Stomach smooth muscle (tissue), 2 donors: ENCODE data around the gene GSTK1.
"Not testable (repeated sequence)": the region's sequence is repeated elsewhere in the genome, so short reads cannot be mapped to it uniquely, and the experiment has no call there.

Experiments
- H3K27ac ChIP-seq: one replicate; pipeline ENCODE4 v1.7.0; 2013; ENCODE audit warnings: mild to moderate bottlenecking, low read length, inconsistent platforms
- H3K27me3 ChIP-seq, 2 donors: one replicate each; pipeline ENCODE4 v1.7.0; 2013; ENCODE audit warnings: low read length in 2 of 2; ENCODE audit not compliant: insufficient read depth in 2 of 2, control insufficient read depth in 1 of 2
- H3K36me3 ChIP-seq, 2 donors: one replicate each; pipeline ENCODE4 v1.7.0; 2013; ENCODE audit warnings: low read length in 2 of 2; ENCODE audit not compliant: control insufficient read depth in 2 of 2, insufficient read depth in 2 of 2
- H3K4me1 ChIP-seq: one replicate; pipeline ENCODE4 v1.7.0; 2013; ENCODE audit warnings: low read length; ENCODE audit not compliant: control insufficient read depth, insufficient read depth
- H3K4me3 ChIP-seq, 2 donors: one replicate each; pipeline ENCODE4 v1.7.0; 2013; ENCODE audit warnings: low read length in 2 of 2
- H3K9ac ChIP-seq, 2 donors: one replicate each; pipeline ENCODE4 v1.7.0; 2013; ENCODE audit warnings: low read length in 2 of 2, mild to moderate bottlenecking in 1 of 2
- H3K9me3 ChIP-seq, 2 donors: one replicate each; pipeline ENCODE4 v1.7.0; 2013; ENCODE audit warnings: low read length in 2 of 2; ENCODE audit not compliant: control insufficient read depth in 2 of 2
- donor health status: healthy.
- donor health status: Pancreatic carcinoma.

Gene GSTK1

GRCh38 chr7:143252006-143252405 is 11.2 kb upstream of the GSTK1 start:
- no peak overlapping the region for H3K27ac ChIP-seq
- H3K4me3 ChIP-seq = no peak overlapping the region
- H3K4me1 ChIP-seq = no peaks in the 10 kb centered on the region
- no peaks in the 10 kb centered on the region for H3K27me3 ChIP-seq
- H3K36me3 ChIP-seq = no peaks in the 10 kb centered on the region
- H3K9me3 ChIP-seq = peaks cover 0 to 5% of the 10 kb centered on the region in 2 donors
- no peak overlapping the region for H3K9ac ChIP-seq

- no peaks in the 10 kb centered on the region for H3K4me1 ChIP-seq
- H3K27me3 ChIP-seq = no peaks in the 10 kb centered on the region
- H3K36me3 ChIP-seq = no peaks in the 10 kb centered on the region
- no peak overlapping the region for H3K9ac ChIP-seq
- H3K4me3 ChIP-seq = no peak overlapping the region
- peaks cover 0 to 5% of the 10 kb centered on the region in 2 donors for H3K9me3 ChIP-seq
- no peak overlapping the region for H3K27ac ChIP-seq
These were observed 7.7 kb upstream of the GSTK1 start for GRCh38 chr7:143255564-143255963.

- Histone ChIP-seq H3K36me3 (no peaks in the 10 kb centered on the region), H3K27me3 (no peaks in the 10 kb centered on the region), H3K4me3 (no peak overlapping the region), H3K9me3 (peaks cover 0 to 5% of the 10 kb centered on the region in 2 donors), H3K9ac (no peak overlapping the region), H3K27ac (no peak overlapping the region), H3K4me1 (no peaks in the 10 kb centered on the region)
These were observed 6.9 kb upstream of the GSTK1 start for GRCh38 chr7:143256325-143256724.

GRCh38 chr7:143256932-143257331 is 6.3 kb upstream of the GSTK1 start:
- H3K36me3 ChIP-seq = no peaks in the 10 kb centered on the region
- H3K4me3 ChIP-seq = no peak overlapping the region
- no peak overlapping the region for H3K9ac ChIP-seq
- H3K4me1 ChIP-seq = no peaks in the 10 kb centered on the region
- H3K9me3 ChIP-seq = peaks cover 0 to 5% of the 10 kb centered on the region in 2 donors
- H3K27ac ChIP-seq = no peak overlapping the region
- no peaks in the 10 kb centered on the region for H3K27me3 ChIP-seq

- H3K9me3 ChIP-seq = peaks cover 0 to 5% of the 10 kb centered on the region in 2 donors
- H3K4me3 ChIP-seq = no peak overlapping the region
- H3K27ac ChIP-seq = no peak overlapping the region
- H3K27me3 ChIP-seq = no peaks in the 10 kb centered on the region
- no peaks in the 10 kb centered on the region for H3K4me1 ChIP-seq
- H3K9ac ChIP-seq = no peak overlapping the region
- H3K36me3 ChIP-seq = no peaks in the 10 kb centered on the region
These were observed 5.7 kb upstream of the GSTK1 start for GRCh38 chr7:143257501-143257900.

- H3K4me1 ChIP-seq = peaks cover 3% of the 10 kb centered on the region
- peaks cover 0 to 2% of the 10 kb centered on the region in 2 donors for H3K9me3 ChIP-seq
- H3K9ac ChIP-seq = peak overlapping the region in 1 of 2 donors; percentile 6
- no peak overlapping the region for H3K27ac ChIP-seq
- H3K36me3 ChIP-seq = no peaks in the 10 kb centered on the region
- H3K27me3 ChIP-seq = no peaks in the 10 kb centered on the region
- no peak overlapping the region for H3K4me3 ChIP-seq
These were observed 4.4 kb upstream of the GSTK1 start for GRCh38 chr7:143258831-143259230.

- Histone ChIP-seq H3K27me3 (no peaks in the 10 kb centered on the region), H3K9me3 (no peaks in the 10 kb centered on the region), H3K4me1 (peaks cover 10% of the 10 kb centered on the region), H3K27ac (no peak overlapping the region), H3K36me3 (no peaks in the 10 kb centered on the region), H3K9ac (no peak overlapping the region), H3K4me3 (no peak overlapping the region)
These were observed 3.5 kb upstream of the GSTK1 start for GRCh38 chr7:143259765-143260164.

GRCh38 chr7:143261901-143262300 is 1.3 kb upstream of the GSTK1 start:
- H3K4me1 ChIP-seq = peaks cover 14% of the 10 kb centered on the region
- no peak overlapping the region for H3K9ac ChIP-seq

GRCh38 chr7:143264196-143264568 is 941 bp downstream of the GSTK1 start:
- Histone ChIP-seq H3K9ac (peak overlapping the region; percentile 85 to 86), H3K36me3 (peaks cover 21 to 23% of the 10 kb centered on the region in 2 donors), H3K4me3 (peak overlapping the region; percentile 94 to 95), H3K4me1 (peaks cover 14% of the 10 kb centered on the region), H3K27ac (peak overlapping the region; percentile 67)
- not testable (repeated sequence) for H3K27me3 ChIP-seq, H3K9me3 ChIP-seq

More at GRCh38 chr7:143261901-143262300, 1.3 kb upstream of the GSTK1 start:
- no peak overlapping the region for H3K4me3 ChIP-seq
- peaks cover under 1 to 4% of the 10 kb centered on the region in 2 donors for H3K36me3 ChIP-seq
- H3K27ac ChIP-seq = no peak overlapping the region
- H3K9me3 ChIP-seq = no peaks in the 10 kb centered on the region
- H3K27me3 ChIP-seq = no peaks in the 10 kb centered on the region

- H3K9me3 ChIP-seq = no peaks in the 10 kb centered on the region
- H3K4me3 ChIP-seq = peak overlapping the region in 1 of 2 donors; percentile 95
- peaks cover 14% of the 10 kb centered on the region for H3K4me1 ChIP-seq
- peaks cover 23 to 25% of the 10 kb centered on the region in 2 donors for H3K36me3 ChIP-seq
- H3K27ac ChIP-seq = no peak overlapping the region
- H3K27me3 ChIP-seq = no peaks in the 10 kb centered on the region
- no peak overlapping the region for H3K9ac ChIP-seq
These were observed 1.9 kb downstream of the GSTK1 start for GRCh38 chr7:143265017-143265693.

GRCh38 chr7:143269251-143269650 is 6.0 kb downstream of the GSTK1 start:
- H3K4me1 ChIP-seq = peaks cover 8% of the 10 kb centered on the region
- no peak overlapping the region for H3K27ac ChIP-seq
- H3K36me3 ChIP-seq = peaks cover 23 to 25% of the 10 kb centered on the region in 2 donors
- no peaks in the 10 kb centered on the region for H3K9me3 ChIP-seq
- H3K9ac ChIP-seq = no peak overlapping the region
- no peak overlapping the region for H3K4me3 ChIP-seq
- no peaks in the 10 kb centered on the region for H3K27me3 ChIP-seq
